NB4 (cell line): ENCODE results near the gene MIER2.

Source experiments
- DNase-seq: peaks from one replicate; pipeline ENCODE4 v3.0.0; 2010; ENCODE audit warnings: low read depth
- H3K4me3 ChIP-seq: one replicate; pipeline ENCODE4 v1.5.1; 2011; ENCODE audit warnings: mild to moderate bottlenecking, low read depth, low read length, moderate library complexity
- MYC ChIP-seq: IDR thresholded peaks from 2 replicates; pipeline ENCODE4 v1.6.1; 2011; ENCODE audit warnings: low read depth, low read length
- POLR2A ChIP-seq: IDR thresholded peaks from 2 replicates; pipeline ENCODE4 v1.6.1; 2011; ENCODE audit warnings: mild to moderate bottlenecking; ENCODE audit not compliant: insufficient read length; ENCODE audit errors: extremely low read depth
- TF ChIP-seq, protein P1 (sequence below): IDR thresholded peaks from one replicate; pipeline ENCODE4 v1.5.1; 2012; ENCODE audit warnings: low read depth, low read length
- TF ChIP-seq, protein P2 (sequence below): IDR thresholded peaks from 2 replicates; pipeline ENCODE4 v1.6.1; 2011; ENCODE audit warnings: low read depth, low read length

MIER2 gene

DNA sequence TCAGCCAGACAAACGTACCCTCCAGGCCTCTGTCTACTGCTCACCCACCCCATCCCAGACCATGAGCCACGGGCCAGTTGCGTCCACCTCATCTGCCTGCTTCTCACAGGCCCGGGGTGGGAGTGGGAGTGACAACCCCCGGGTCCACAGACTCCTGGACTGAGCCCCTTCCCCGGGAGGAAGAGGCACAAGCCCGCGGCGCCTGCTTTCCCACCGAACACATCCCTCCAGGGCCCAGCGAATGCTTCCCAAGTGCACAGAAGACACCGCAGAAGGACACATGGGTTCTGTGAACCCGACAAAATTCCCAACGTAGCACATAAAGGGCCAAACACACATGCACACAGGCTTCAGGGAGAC lies 35.4 kb downstream of the MIER2 start:
- DNase-seq = no peak
- no peak for TF ChIP-seq POLR2A
- TF ChIP-seq, protein P1, sequence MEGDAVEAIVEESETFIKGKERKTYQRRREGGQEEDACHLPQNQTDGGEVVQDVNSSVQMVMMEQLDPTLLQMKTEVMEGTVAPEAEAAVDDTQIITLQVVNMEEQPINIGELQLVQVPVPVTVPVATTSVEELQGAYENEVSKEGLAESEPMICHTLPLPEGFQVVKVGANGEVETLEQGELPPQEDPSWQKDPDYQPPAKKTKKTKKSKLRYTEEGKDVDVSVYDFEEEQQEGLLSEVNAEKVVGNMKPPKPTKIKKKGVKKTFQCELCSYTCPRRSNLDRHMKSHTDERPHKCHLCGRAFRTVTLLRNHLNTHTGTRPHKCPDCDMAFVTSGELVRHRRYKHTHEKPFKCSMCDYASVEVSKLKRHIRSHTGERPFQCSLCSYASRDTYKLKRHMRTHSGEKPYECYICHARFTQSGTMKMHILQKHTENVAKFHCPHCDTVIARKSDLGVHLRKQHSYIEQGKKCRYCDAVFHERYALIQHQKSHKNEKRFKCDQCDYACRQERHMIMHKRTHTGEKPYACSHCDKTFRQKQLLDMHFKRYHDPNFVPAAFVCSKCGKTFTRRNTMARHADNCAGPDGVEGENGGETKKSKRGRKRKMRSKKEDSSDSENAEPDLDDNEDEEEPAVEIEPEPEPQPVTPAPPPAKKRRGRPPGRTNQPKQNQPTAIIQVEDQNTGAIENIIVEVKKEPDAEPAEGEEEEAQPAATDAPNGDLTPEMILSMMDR = no peak
- TF ChIP-seq, protein P2, sequence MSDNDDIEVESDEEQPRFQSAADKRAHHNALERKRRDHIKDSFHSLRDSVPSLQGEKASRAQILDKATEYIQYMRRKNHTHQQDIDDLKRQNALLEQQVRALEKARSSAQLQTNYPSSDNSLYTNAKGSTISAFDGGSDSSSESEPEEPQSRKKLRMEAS = no peak
- no peak for TF ChIP-seq MYC
- H3K4me3 ChIP-seq = no peak overlapping the region

DNA sequence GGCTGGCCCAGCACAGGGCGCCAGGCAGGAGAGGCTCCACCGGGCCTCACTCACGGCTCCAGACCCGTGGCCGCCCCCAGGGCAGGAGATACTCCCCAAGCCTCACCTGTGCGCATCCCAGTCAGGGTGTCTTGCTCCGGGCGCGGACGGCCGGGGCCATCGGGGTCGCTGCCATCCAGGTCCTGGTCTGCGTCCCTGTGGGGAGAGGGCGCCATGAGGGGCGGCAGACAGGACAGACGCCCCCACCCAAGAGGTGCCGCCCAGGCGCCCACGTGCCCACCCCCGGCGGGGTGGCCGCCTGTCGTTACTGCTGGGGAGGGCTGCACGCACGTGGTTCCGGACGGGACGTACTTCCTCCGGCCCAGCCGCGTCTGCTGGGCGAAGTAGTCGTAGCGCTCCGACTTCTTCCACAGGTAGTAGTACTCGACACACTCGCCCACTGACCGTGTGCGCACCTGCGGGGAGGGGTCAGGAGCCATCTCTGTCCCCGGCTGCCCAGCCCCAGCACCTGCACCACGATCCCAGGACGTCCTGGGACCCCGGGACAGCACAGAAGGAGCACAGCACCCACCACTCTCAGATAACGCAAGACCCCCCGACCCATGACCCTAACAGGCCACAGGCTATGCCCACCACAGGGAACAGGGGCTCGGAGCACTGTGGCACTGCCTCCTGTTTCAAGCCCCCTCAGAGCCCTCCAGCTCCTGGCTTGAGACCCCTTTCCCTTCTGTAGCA lies 36.0 kb downstream of the MIER2 start:
- no peak for DNase-seq
- TF ChIP-seq, protein P2 = no peak
- TF ChIP-seq MYC = no peak
- no peak for TF ChIP-seq POLR2A
- TF ChIP-seq, protein P1 = no peak
- no peak overlapping the region for H3K4me3 ChIP-seq

DNA sequence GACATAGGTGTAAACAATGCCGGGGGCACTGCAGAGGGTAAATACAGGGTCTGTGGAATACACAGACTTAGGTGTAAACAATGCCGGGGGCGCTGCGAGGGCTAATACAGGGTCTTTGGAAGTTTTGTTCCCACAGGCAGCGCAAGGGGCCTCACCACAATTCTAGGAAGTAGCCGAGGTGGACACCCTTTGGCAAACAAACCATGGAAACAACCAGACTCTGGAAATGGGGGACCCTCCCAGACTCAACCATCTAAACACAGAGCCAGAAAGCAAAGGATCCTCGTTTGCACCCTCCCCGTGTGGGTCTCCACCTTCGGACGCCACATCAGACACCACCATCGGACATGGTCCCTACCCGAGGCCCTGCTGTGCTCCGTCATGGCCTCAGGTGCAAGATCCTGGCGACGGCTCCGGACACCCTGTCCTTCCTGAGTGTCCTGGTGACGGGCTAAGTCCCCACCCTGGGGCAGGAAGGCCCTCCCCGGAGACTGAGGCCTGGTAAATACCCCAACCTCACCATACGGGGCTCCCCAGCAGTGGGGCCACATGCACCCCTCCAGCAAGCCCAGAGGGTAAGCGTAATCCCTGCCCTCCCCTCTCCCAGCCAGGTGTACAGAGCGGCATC lies 36.7 kb downstream of the MIER2 start:
- no peak overlapping the region for H3K4me3 ChIP-seq
- TF ChIP-seq, protein P1 = no peak
- TF ChIP-seq POLR2A (no peak), MYC (no peak)
- TF ChIP-seq, protein P2 = no peak
- no peak for DNase-seq

DNA sequence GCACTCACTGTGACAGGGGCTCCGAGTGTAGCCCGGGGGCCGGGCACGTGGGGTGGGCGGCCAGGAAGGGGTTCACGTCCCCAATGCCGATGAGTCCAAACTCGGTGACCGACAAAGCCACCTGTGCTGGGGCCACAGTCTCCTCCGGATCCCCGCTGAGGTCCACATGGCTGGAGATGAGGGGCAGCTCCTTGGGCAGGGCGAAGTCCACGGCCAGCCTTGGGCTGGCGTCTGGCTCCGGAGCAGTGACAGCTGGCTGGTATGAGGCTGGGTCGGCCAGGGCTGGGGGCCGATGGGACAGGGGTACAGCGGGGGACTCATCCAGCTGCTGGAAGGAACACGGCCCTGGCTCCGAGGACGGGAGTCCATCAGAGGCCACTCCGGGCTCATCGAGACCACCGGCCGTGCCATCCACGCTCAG lies 37.5 kb downstream of the MIER2 start:
- H3K4me3 ChIP-seq = no peak overlapping the region
- TF ChIP-seq, protein P1 = no peak
- TF ChIP-seq MYC = no peak
- TF ChIP-seq POLR2A = no peak
- TF ChIP-seq, protein P2 = no peak
- DNase-seq = no peak

DNA sequence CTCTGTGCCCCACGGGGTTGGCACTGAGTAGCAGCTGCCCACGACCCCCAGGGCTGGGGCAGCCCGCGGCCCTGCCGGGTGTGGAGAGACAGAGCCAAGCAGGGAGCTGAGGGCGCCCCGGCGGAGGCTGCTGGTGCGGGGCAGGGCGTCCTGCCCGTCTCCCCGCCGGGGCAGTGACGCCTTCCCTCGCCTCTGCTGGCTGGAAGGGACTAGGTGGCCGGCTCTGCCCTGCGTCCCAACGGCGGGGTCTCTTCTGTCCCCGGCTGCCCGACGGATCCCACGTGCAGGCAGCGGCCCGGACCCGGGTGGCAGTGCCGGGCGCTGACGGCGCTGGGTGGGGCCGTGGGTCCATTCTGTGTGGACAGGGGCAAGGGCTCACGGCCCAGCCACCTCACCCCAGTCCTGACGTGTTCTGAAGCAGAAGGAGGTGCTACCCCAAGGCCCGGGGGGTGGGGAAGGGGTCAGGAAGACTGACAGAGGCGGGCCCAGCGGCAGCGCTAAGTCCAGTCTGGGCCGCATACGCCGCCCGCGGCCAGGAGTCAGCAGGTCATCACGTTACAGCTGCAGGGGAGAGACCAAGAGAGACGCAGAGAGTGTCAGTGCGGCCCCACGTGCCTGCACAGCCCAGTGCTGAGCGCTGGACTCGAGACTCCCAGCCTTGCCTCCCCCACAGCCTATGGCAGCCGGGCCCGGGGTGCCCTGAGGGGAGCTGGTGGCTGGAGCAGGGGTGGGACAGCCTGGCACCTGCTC lies 38.3 kb downstream of the MIER2 start:
- no peak for DNase-seq
- no peak overlapping the region for H3K4me3 ChIP-seq
- no peak for TF ChIP-seq POLR2A
- TF ChIP-seq MYC = no peak
- TF ChIP-seq, protein P2 = no peak
- TF ChIP-seq, protein P1 = no peak
